Smooth muscle cell (in vitro differentiated cells): ENCODE data around the gene TAB2. TPM values are rescaled to one million over a fixed set of nuclear protein-coding genes. Genes with fewer than 3 reads are reported as not detected.
"Not testable (repeated sequence)": the region's sequence is repeated elsewhere in the genome, so short reads cannot be mapped to it uniquely, and the experiment has no call there.

ENCODE experiments used
- DNase-seq: peaks from one replicate; lab custom pipeline; 2025; ENCODE audit not compliant: unreplicated experiment; lab: John Stamatoyannopoulos, UW
- H2AFZ ChIP-seq: fragments of 200-600 bp; sonication (generic); 2 replicates; pipeline ENCODE4 v1.6.0; 2016; ENCODE audit warnings: antibody characterized with exemption, low read depth, mild to moderate bottlenecking
- H3F3A ChIP-seq: fragments of 200-600 bp; sonication (generic); 2 replicates; pipeline ENCODE4 v1.6.0; 2017; ENCODE audit warnings: antibody characterized with exemption, low read depth
- H3K27ac ChIP-seq: fragments of 200-600 bp; sonication (generic); 2 replicates; pipeline ENCODE4 v1.5.1; 2016; ENCODE audit warnings: low read depth, mild to moderate bottlenecking
- H3K27me3 ChIP-seq: fragments of 200-600 bp; sonication (generic); 2 replicates; pipeline ENCODE4 v1.6.1; 2016; ENCODE audit warnings: low read depth, mild to moderate bottlenecking
- H3K36me3 ChIP-seq: fragments of 200-600 bp; sonication (generic); 2 replicates; pipeline ENCODE4 v1.5.1; 2016; ENCODE audit warnings: low read depth
- H3K4me1 ChIP-seq: fragments of 200-600 bp; sonication (generic); 2 replicates; pipeline ENCODE4 v1.5.1; 2016; ENCODE audit warnings: low read depth
- H3K4me2 ChIP-seq: fragments of 200-600 bp; sonication (generic); 2 replicates; pipeline ENCODE4 v1.6.0; 2016; ENCODE audit warnings: mild to moderate bottlenecking
- H3K4me3 ChIP-seq: fragments of 200-600 bp; sonication (generic); 2 replicates; pipeline ENCODE4 v1.5.1; 2016; ENCODE audit warnings: mild to moderate bottlenecking
- H3K79me2 ChIP-seq: fragments of 200-600 bp; sonication (generic); 2 replicates; pipeline ENCODE4 v1.6.0; 2016; ENCODE audit warnings: low read depth, mild to moderate bottlenecking
- H3K9ac ChIP-seq: fragments of 200-600 bp; sonication (generic); 2 replicates; pipeline ENCODE4 v1.6.0; 2016; ENCODE audit warnings: low read depth
- H3K9me3 ChIP-seq: fragments of 200-600 bp; sonication (generic); replicated peaks from 2 replicates; pipeline ENCODE4 v1.5.1; 2016; ENCODE audit warnings: low read depth
- H4K20me1 ChIP-seq: fragments of 200-600 bp; sonication (generic); 2 replicates; pipeline ENCODE4 v1.6.0; 2016; ENCODE audit warnings: low read depth
- CTCF ChIP-seq: fragments of 200-600 bp; sonication (generic); IDR thresholded peaks from 2 replicates; pipeline ENCODE4 v1.5.1; 2017; ENCODE audit warnings: borderline replicate concordance, mild to moderate bottlenecking, antibody characterized with exemption; ENCODE audit not compliant: insufficient read depth, poor library complexity, severe bottlenecking
- WGBS: methylation state at CpG from one replicate; pipeline ENCODE4 v1.1.7; 2016; ENCODE audit warnings: low lambda C conversion rate; 5-methylcytosine and 5-hydroxymethylcytosine counted together
- polyA plus RNA-seq: library from polyadenylated mRNA; unstranded; fragments of >200 nt; fragmentation: Nextera tagmentation; extraction: Ambion mirVana; gene quantifications from 2 replicates; pipeline ENCODE4 v1.2.1, GENCODE V29; 2016
- total RNA-seq: library from RNA; depleted of rRNA; stranded (reverse); fragments of >200 nt; gene quantifications from 2 replicates; pipeline ENCODE4 v1.2.3, GENCODE V29; 2014

Gene TAB2
- total and polyA plus RNA-seq, 2 experiments from 2014 or later = 12.6 to 78.5 TPM

- H3K79me2 ChIP-seq = peaks cover 49% of the 10 kb centered on the region
- H3K4me3 ChIP-seq = peak overlapping the region; percentile 99
- no peaks in the 10 kb centered on the region for H3K36me3 ChIP-seq
- H3K9me3 ChIP-seq = no peaks in the 10 kb centered on the region
- H3K27me3 ChIP-seq = no peaks in the 10 kb centered on the region
- H4K20me1 ChIP-seq = peaks cover 37% of the 10 kb centered on the region
- H3K27ac ChIP-seq = peak overlapping the region; percentile 90
- TF ChIP-seq CTCF = no peak
- under 1% methylated on average over 66 of the region's 96 CpGs for WGBS
- peak overlapping the region; percentile 98 for H2AFZ ChIP-seq
- H3F3A ChIP-seq = no peaks in the 10 kb centered on the region
- peak overlapping the region; percentile 98 for H3K9ac ChIP-seq
- H3K4me1 ChIP-seq = peaks cover 38% of the 10 kb centered on the region
- peak overlapping the region; percentile 95 for H3K4me2 ChIP-seq
- peak; percentile 79 for DNase-seq
Measured at GRCh38 chr6:149316740-149317643, 520 bp upstream of the TAB2 start.

- Histone ChIP-seq H2AFZ (no peak overlapping the region), H4K20me1 (peaks cover 54% of the 10 kb centered on the region), H3F3A (no peaks in the 10 kb centered on the region), H3K9ac (peak overlapping the region; percentile 98), H3K27ac (peak overlapping the region; percentile 90), H3K79me2 (peaks cover 67% of the 10 kb centered on the region), H3K9me3 (no peaks in the 10 kb centered on the region), H3K36me3 (no peaks in the 10 kb centered on the region), H3K4me1 (peaks cover 51% of the 10 kb centered on the region), H3K4me3 (peak overlapping the region; percentile 99), H3K27me3 (no peaks in the 10 kb centered on the region), H3K4me2 (peak overlapping the region; percentile 87)
- TF ChIP-seq CTCF = no peak
- DNase-seq = no peak
- WGBS = 11% methylated on average over 14 of the region's 14 CpGs
Measured at GRCh38 chr6:149318581-149319286, 1.2 kb downstream of the TAB2 start.

- no peaks in the 10 kb centered on the region for H3K36me3 ChIP-seq
- H3K27me3 ChIP-seq = no peaks in the 10 kb centered on the region
- peaks cover 58% of the 10 kb centered on the region for H3K4me1 ChIP-seq
- no peaks in the 10 kb centered on the region for H3K9me3 ChIP-seq
- 57% methylated on average over 3 of the region's 3 CpGs for WGBS
- no peak for DNase-seq
- peak overlapping the region; percentile 99 for H3K4me3 ChIP-seq
- H2AFZ ChIP-seq = no peak overlapping the region
- H3K9ac ChIP-seq = peak overlapping the region; percentile 98
- peak overlapping the region; percentile 90 for H3K27ac ChIP-seq
- no peak for TF ChIP-seq CTCF
- H3K4me2 ChIP-seq = peak overlapping the region; percentile 87
- peaks cover 74% of the 10 kb centered on the region for H3K79me2 ChIP-seq
- H4K20me1 ChIP-seq = peaks cover 61% of the 10 kb centered on the region
- no peaks in the 10 kb centered on the region for H3F3A ChIP-seq
Measured at GRCh38 chr6:149319422-149319821, 1.9 kb downstream of the TAB2 start.

GRCh38 chr6:149320016-149320415 lies 2.5 kb downstream of the TAB2 start:
- H4K20me1 ChIP-seq = peaks cover 67% of the 10 kb centered on the region
- H3K36me3 ChIP-seq, H3K9me3 ChIP-seq, H3K9ac ChIP-seq, H3F3A ChIP-seq, H3K27me3 ChIP-seq, DNase-seq, H2AFZ ChIP-seq: not testable (repeated sequence)
- peaks cover 58% of the 10 kb centered on the region for H3K4me1 ChIP-seq
- peak overlapping the region; percentile 90 for H3K27ac ChIP-seq
- H3K79me2 ChIP-seq = peaks cover 80% of the 10 kb centered on the region
- peak overlapping the region; percentile 99 for H3K4me3 ChIP-seq
- peak overlapping the region; percentile 87 for H3K4me2 ChIP-seq
- WGBS = 68% methylated on average over 10 of the region's 10 CpGs
